Glutamatergic neuron (in vitro differentiated cells): ENCODE results near the gene ZBTB7A. TPM values are rescaled to one million over a fixed set of nuclear protein-coding genes. Genes with fewer than 3 reads are reported as not detected.

Experiments used
- DNase-seq: peaks from one replicate; pipeline ENCODE4 v3.0.0; 2022
- H3K27ac Mint-ChIP-seq: one replicate; pipeline ENCODE4 v1.8.0; 2020; ENCODE audit warnings: mild to moderate bottlenecking, mixed read lengths, inconsistent platforms; ENCODE audit not compliant: unreplicated experiment
- H3K27me3 Mint-ChIP-seq: one replicate; pipeline ENCODE4 v1.8.0; 2020; ENCODE audit warnings: mild to moderate bottlenecking, moderate library complexity, mixed read lengths, inconsistent platforms; ENCODE audit not compliant: unreplicated experiment
- H3K36me3 Mint-ChIP-seq: one replicate; pipeline ENCODE4 v1.8.0; 2020; ENCODE audit warnings: mild to moderate bottlenecking, mixed read lengths, inconsistent platforms; ENCODE audit not compliant: unreplicated experiment
- H3K4me1 Mint-ChIP-seq: one replicate; pipeline ENCODE4 v1.8.0; 2020; ENCODE audit warnings: mild to moderate bottlenecking, low read depth, mixed read lengths, inconsistent platforms; ENCODE audit not compliant: unreplicated experiment
- H3K4me3 Mint-ChIP-seq: one replicate; pipeline ENCODE4 v1.8.0; 2020; ENCODE audit warnings: mild to moderate bottlenecking, mixed read lengths, inconsistent platforms; ENCODE audit not compliant: unreplicated experiment
- H3K9me3 Mint-ChIP-seq: one replicate; pipeline ENCODE4 v1.8.0; 2020; ENCODE audit warnings: mild to moderate bottlenecking, moderate library complexity, mixed read lengths, inconsistent platforms; ENCODE audit not compliant: unreplicated experiment
- CTCF ChIP-seq: fragments of 200-600 bp; sonication (generic); IDR thresholded peaks from one replicate; pipeline ENCODE4 v1.5.0; 2021; ENCODE audit not compliant: partially characterized antibody, unreplicated experiment
- total RNA-seq: library from RNA; stranded (reverse); fragmentation: NEBNext Ultra II Directional; extraction: Animal tissue kit (Norgen Biotek cat#: 25700); gene quantifications from one replicate; pipeline ENCODE4 v1.2.1, GENCODE V29; 2021; ENCODE audit not compliant: unreplicated experiment

Gene ZBTB7A
- total RNA-seq, 1 donor from 2014 or later: 21.8 TPM

GRCh38 chr19:4088975-4089374 is 22.3 kb upstream of the ZBTB7A start:
- DNase-seq: no peak
- no peak overlapping the region for H3K4me3 Mint-ChIP-seq
- H3K27me3 Mint-ChIP-seq: peaks cover 5% of the 10 kb centered on the region
- no peaks in the 10 kb centered on the region for H3K36me3 Mint-ChIP-seq
- no peak for TF ChIP-seq CTCF
- no peak overlapping the region for H3K27ac Mint-ChIP-seq
- H3K9me3 Mint-ChIP-seq: peaks cover 4% of the 10 kb centered on the region
- no peaks in the 10 kb centered on the region for H3K4me1 Mint-ChIP-seq

- DNase-seq: no peak
- Mint-ChIP-seq H3K9me3 (peaks cover 2% of the 10 kb centered on the region), H3K27ac (no peak overlapping the region), H3K27me3 (peaks cover 5% of the 10 kb centered on the region), H3K4me1 (no peaks in the 10 kb centered on the region), H3K4me3 (no peak overlapping the region), H3K36me3 (no peaks in the 10 kb centered on the region)
- TF ChIP-seq CTCF: no peak
Observed at GRCh38 chr19:4087787-4088679, 21.3 kb upstream of the ZBTB7A start.

GRCh38 chr19:4086411-4086867 is 19.7 kb upstream of the ZBTB7A start:
- no peak overlapping the region for H3K4me3 Mint-ChIP-seq
- no peak for TF ChIP-seq CTCF
- H3K9me3 Mint-ChIP-seq: peaks cover 2% of the 10 kb centered on the region
- no peaks in the 10 kb centered on the region for H3K36me3 Mint-ChIP-seq
- H3K27ac Mint-ChIP-seq: no peak overlapping the region
- H3K4me1 Mint-ChIP-seq: no peaks in the 10 kb centered on the region
- DNase-seq: no peak
- peaks cover 5% of the 10 kb centered on the region for H3K27me3 Mint-ChIP-seq

GRCh38 chr19:4084547-4084877 is 17.8 kb upstream of the ZBTB7A start:
- Mint-ChIP-seq H3K4me3 (no peak overlapping the region), H3K27me3 (peaks cover 5% of the 10 kb centered on the region), H3K36me3 (no peaks in the 10 kb centered on the region), H3K27ac (no peak overlapping the region), H3K9me3 (peaks cover 2% of the 10 kb centered on the region), H3K4me1 (no peaks in the 10 kb centered on the region)
- DNase-seq: no peak
- no peak for TF ChIP-seq CTCF
